ENCODE data around the gene C14orf119.

- TF ChIP-seq, protein P1, sequence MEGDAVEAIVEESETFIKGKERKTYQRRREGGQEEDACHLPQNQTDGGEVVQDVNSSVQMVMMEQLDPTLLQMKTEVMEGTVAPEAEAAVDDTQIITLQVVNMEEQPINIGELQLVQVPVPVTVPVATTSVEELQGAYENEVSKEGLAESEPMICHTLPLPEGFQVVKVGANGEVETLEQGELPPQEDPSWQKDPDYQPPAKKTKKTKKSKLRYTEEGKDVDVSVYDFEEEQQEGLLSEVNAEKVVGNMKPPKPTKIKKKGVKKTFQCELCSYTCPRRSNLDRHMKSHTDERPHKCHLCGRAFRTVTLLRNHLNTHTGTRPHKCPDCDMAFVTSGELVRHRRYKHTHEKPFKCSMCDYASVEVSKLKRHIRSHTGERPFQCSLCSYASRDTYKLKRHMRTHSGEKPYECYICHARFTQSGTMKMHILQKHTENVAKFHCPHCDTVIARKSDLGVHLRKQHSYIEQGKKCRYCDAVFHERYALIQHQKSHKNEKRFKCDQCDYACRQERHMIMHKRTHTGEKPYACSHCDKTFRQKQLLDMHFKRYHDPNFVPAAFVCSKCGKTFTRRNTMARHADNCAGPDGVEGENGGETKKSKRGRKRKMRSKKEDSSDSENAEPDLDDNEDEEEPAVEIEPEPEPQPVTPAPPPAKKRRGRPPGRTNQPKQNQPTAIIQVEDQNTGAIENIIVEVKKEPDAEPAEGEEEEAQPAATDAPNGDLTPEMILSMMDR (IDR thresholded peaks at IDR 0.05; ENCODE audit: insufficient read depth, low read length, poor library complexity, severe bottlenecking) = no peak
- TF ChIP-seq EZH2phosphoT487 (conservative IDR thresholded peaks at IDR 0.05; ENCODE audit: low read length) = no peak
Observed at GRCh38 chr14:23115039-23115731, 19.9 kb downstream of the C14orf119 start.

Data from SU-DHL-6 (cell line).